ENCODE measurements around the gene IP6K3. TPM values are rescaled to one million over a fixed set of nuclear protein-coding genes. Genes with fewer than 3 reads are reported as not detected.

IP6K3 gene
- total and polyA plus RNA-seq, 11 donors: 11.7 to 72.4 (median 30.8) TPM

- no peak overlapping the region for H3K27ac ChIP-seq
- no peak for TF ChIP-seq CTCF (IDR thresholded peaks at IDR 0.05)
- TF ChIP-seq POLR2A (IDR thresholded peaks at IDR 0.05): no peak
- H3K4me3 ChIP-seq: no peak overlapping the region
- H3K4me1 ChIP-seq: peaks cover 0 to 35% (median 25%) of the 10 kb centered on the region in 12 donors
- intact Hi-C loops (cut with DNase I): loop anchor here in 4 of 10 donors (5.0 kb wide), 3 partner anchors 38 to 378 kb away; no protein-coding TSS in a partner anchor
- H3K36me3 ChIP-seq: peaks cover 7 to 79% (median 73%) of the 10 kb centered on the region in 9 donors
- peak in 1 of 5 donors; percentile 12 for DNase-seq
- WGBS, 4 donors: 94 to 98% (median 97%) methylated on average over 3 of the region's 3 CpGs
- no peaks in the 10 kb centered on the region for H3K27me3 ChIP-seq
- no peak for ATAC-seq
- H3K9me3 ChIP-seq: no peaks in the 10 kb centered on the region
Measured at GRCh38 chr6:33774774-33775173, 28.1 kb upstream of the IP6K3 start.

- no peak for ATAC-seq
- 78 to 93% (median 83%) methylated on average over 6 of the region's 6 CpGs for WGBS, 4 donors
- intact Hi-C loops (cut with DNase I): loop anchor here in 7 of 10 donors (2.0 to 5.0 kb wide), 4 partner anchors 39 to 379 kb away; no protein-coding TSS in a partner anchor
Measured at GRCh38 chr6:33772902-33773472, 26.3 kb upstream of the IP6K3 start.

GRCh38 chr6:33772082-33772830, 25.6 kb upstream of the IP6K3 start:
- 73 to 78% (median 75%) methylated on average over 22 to 24 of the region's 24 CpGs for WGBS, 4 donors
- Histone ChIP-seq H3K36me3 (peaks cover 7 to 54% (median 48%) of the 10 kb centered on the region in 9 donors), H3K27ac (peak overlapping the region in 10 of 12 donors; percentile 2 to 74 (median 44)), H3K4me1 (peaks cover 0 to 37% (median 27%) of the 10 kb centered on the region in 12 donors), H3K27me3 (no peaks in the 10 kb centered on the region), H3K4me3 (peak overlapping the region in 2 of 12 donors; percentile 11 to 24), H3K9me3 (peaks cover 0 to under 1% (median 0%) of the 10 kb centered on the region in 12 donors)
- intact Hi-C loops (cut with DNase I): loop anchor here in 7 of 10 donors (2.0 to 5.0 kb wide), 4 partner anchors 40 to 380 kb away; no protein-coding TSS in a partner anchor
- DNase-seq: peak in 1 of 5 donors; percentile 60
- TF ChIP-seq CTCF (IDR thresholded peaks at IDR 0.05): no peak
- TF ChIP-seq POLR2A (IDR thresholded peaks at IDR 0.05): no peak
- ATAC-seq: peak in 1 of 4 donors; percentile 10

More at GRCh38 chr6:33772902-33773472, 26.3 kb upstream of the IP6K3 start:
- Histone ChIP-seq H3K9me3 (no peaks in the 10 kb centered on the region), H3K4me3 (no peak overlapping the region), H3K27ac (no peak overlapping the region), H3K27me3 (no peaks in the 10 kb centered on the region), H3K36me3 (peaks cover 7 to 62% (median 55%) of the 10 kb centered on the region in 9 donors), H3K4me1 (peaks cover 0 to 37% (median 27%) of the 10 kb centered on the region in 12 donors)
- no peak for TF ChIP-seq POLR2A (IDR thresholded peaks at IDR 0.05)
- DNase-seq: peak in 1 of 5 donors; percentile 13

GRCh38 chr6:33771146-33772081, 24.7 kb upstream of the IP6K3 start:
- DNase-seq: peak; percentile 65 to 88 (median 75)
- Histone ChIP-seq H3K36me3 (peaks cover 2 to 46% (median 40%) of the 10 kb centered on the region in 9 donors), H3K27me3 (no peaks in the 10 kb centered on the region), H3K27ac (peak overlapping the region in 11 of 12 donors; percentile 2 to 74 (median 50)), H3K4me3 (peak overlapping the region in 4 of 12 donors; percentile 8 to 28 (median 18)), H3K4me1 (peaks cover 0 to 37% (median 27%) of the 10 kb centered on the region in 12 donors), H3K9me3 (peaks cover 0 to 5% (median 0%) of the 10 kb centered on the region in 12 donors)
- WGBS, 4 donors: 12 to 19% (median 16%) methylated on average over 23 to 47 of the region's 47 CpGs
- intact Hi-C loops (cut with DNase I): loop anchor here (1.0 to 5.0 kb wide), 8 partner anchors 41 to 383 kb away; partner anchors contain the start of gene GRM4 (in 1 of the 10)
- no peak for TF ChIP-seq POLR2A (IDR thresholded peaks at IDR 0.05)
- TF ChIP-seq CTCF (IDR thresholded peaks at IDR 0.05): peak; percentile 92 to 99 (median 97)
- ATAC-seq: peak; percentile 44 to 85 (median 76)

Measured in heart left ventricle (tissue), 16 donors.